ENCODE data around the gene CCDC110.

Gene CCDC110

DNA sequence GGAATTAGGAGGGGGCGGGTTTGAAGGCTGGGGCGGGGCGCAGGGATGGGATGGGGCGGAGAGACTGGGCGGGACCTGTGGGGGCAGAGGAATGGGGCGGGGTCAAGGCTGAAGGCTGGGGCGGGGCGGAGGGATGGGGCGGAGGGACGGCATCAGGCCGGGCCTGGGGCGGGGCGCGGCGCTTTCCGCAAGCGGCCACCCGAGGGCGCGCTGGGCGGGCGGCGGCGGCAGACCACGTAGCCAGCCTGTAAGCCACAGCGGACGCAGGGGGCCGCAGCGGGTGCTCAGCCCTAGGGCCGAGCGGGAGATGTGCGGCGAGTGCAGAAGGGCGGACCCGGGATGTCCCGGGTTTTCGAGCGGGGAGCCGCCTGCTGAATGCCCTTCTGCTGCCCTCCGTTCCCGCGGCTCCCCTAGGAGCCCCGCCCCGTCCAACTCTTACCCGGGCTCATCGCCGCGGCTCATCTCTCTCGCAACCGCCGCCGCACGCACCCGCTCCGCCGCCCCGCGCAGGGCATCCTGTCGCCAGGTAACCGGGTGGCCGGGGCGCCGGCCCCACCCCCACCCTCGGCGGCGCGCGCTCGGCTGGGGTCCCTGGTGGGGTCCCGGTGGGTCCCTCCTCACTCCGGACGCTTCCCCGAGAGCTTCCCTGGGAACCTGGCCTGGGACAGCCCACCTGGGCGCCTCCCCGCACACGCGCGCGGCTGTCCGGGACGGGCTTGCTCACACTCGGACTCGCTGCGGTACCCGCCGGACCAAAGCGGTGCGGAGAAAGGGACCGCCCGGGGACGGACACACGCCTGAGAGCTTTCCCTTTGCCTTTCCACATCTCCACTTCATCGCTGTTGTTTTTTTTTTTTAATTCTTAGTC lies at the start of gene CCDC110:
Gene CCDC110, minus strand, starts transcription at position 499 of the 868 bp plus-strand sequence. Its CDS starts 50 bp downstream, at position 449.
- peak; percentile 99 for DNase-seq (ENCODE audit: low read depth)
- TF ChIP-seq, protein P1, sequence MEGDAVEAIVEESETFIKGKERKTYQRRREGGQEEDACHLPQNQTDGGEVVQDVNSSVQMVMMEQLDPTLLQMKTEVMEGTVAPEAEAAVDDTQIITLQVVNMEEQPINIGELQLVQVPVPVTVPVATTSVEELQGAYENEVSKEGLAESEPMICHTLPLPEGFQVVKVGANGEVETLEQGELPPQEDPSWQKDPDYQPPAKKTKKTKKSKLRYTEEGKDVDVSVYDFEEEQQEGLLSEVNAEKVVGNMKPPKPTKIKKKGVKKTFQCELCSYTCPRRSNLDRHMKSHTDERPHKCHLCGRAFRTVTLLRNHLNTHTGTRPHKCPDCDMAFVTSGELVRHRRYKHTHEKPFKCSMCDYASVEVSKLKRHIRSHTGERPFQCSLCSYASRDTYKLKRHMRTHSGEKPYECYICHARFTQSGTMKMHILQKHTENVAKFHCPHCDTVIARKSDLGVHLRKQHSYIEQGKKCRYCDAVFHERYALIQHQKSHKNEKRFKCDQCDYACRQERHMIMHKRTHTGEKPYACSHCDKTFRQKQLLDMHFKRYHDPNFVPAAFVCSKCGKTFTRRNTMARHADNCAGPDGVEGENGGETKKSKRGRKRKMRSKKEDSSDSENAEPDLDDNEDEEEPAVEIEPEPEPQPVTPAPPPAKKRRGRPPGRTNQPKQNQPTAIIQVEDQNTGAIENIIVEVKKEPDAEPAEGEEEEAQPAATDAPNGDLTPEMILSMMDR (IDR thresholded peaks at IDR 0.05; ENCODE audit: insufficient read depth, low read depth, low read length, missing control alignments): no peak
- peak within 1 kb of the TSS; percentile 58 for H3K4me3 ChIP-seq (ENCODE audit: low read length)

GRCh38 chr4:185520119-185520518 lies 48.6 kb upstream of the CCDC110 start:
- H3K4me3 ChIP-seq (ENCODE audit: low read length): no peak overlapping the region
- TF ChIP-seq, protein P1 (IDR thresholded peaks at IDR 0.05; ENCODE audit: insufficient read depth, low read depth, low read length, missing control alignments): no peak
- no peak for DNase-seq (ENCODE audit: low read depth)

- no peak for DNase-seq (ENCODE audit: low read depth)
Measured at GRCh38 chr4:185518494-185518893, 47.0 kb upstream of the CCDC110 start.

GRCh38 chr4:185518069-185518468 lies 46.5 kb upstream of the CCDC110 start:
- H3K4me3 ChIP-seq (ENCODE audit: low read length): no peak overlapping the region
- DNase-seq (ENCODE audit: low read depth): no peak
- TF ChIP-seq, protein P1 (IDR thresholded peaks at IDR 0.05; ENCODE audit: insufficient read depth, low read depth, low read length, missing control alignments): no peak

More at GRCh38 chr4:185518494-185518893, 47.0 kb upstream of the CCDC110 start:
- H3K4me3 ChIP-seq (ENCODE audit: low read length): no peak overlapping the region
- TF ChIP-seq, protein P1 (IDR thresholded peaks at IDR 0.05; ENCODE audit: insufficient read depth, low read depth, low read length, missing control alignments): no peak

GRCh38 chr4:185515248-185515647 lies 43.7 kb upstream of the CCDC110 start:
- no peak for DNase-seq (ENCODE audit: low read depth)
- no peak overlapping the region for H3K4me3 ChIP-seq (ENCODE audit: low read length)
- TF ChIP-seq, protein P1 (IDR thresholded peaks at IDR 0.05; ENCODE audit: insufficient read depth, low read depth, low read length, missing control alignments): no peak

DNA sequence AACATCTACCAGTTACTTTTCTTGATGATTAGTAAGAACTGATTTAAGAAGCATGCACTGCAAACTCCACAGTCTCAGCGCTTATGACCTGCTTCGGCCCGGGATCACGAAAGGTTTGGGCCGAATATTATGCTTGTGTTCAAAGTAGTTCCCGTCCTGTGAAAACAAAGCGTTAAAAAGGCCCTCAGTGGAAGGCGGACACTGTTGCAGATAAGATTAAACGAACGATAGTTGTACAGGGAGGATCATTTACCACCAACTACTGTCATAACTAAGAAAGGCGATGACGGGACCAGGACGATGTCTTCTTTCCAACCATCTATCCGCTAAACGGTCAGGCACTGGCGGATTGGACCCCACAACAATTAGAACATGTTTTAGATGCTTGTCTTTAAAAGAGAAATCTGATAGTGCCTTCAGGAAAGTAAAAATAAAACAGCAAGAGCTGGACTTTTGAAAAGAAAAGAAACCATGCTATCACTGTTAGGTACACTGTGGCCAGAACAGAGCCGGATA lies 42.7 kb upstream of the CCDC110 start:
- TF ChIP-seq, protein P1 (IDR thresholded peaks at IDR 0.05; ENCODE audit: insufficient read depth, low read depth, low read length, missing control alignments): no peak
- no peak overlapping the region for H3K4me3 ChIP-seq (ENCODE audit: low read length)
- DNase-seq (ENCODE audit: low read depth): no peak
